ENCODE data around the gene TAF1A.

TAF1A gene

GRCh38 chr1:222529916-222530315, 59.8 kb downstream of the TAF1A start:
- DNase-seq: no peak

GRCh38 chr1:222529181-222529580, 60.6 kb downstream of the TAF1A start:
- DNase-seq: no peak

- DNase-seq: no peak
These were observed 63.8 kb downstream of the TAF1A start for GRCh38 chr1:222525951-222526350.

- no peak for DNase-seq
These were observed 65.9 kb downstream of the TAF1A start for GRCh38 chr1:222523852-222524251.

GRCh38 chr1:222522105-222522915, 67.4 kb downstream of the TAF1A start:
- DNase-seq: no peak

- no peak for DNase-seq
These were observed 68.2 kb downstream of the TAF1A start for GRCh38 chr1:222521299-222522104.
